HepG2 (cell line): ENCODE measurements around the gene C20orf204.

Experiments
- ATF7 ChIP-seq, 2 experiments: fragments of 450-650 bp in 1 of 2; sonication (generic) in 1 of 2; formaldehyde crosslinking in 1 of 2; IDR thresholded peaks; 2 replicates each; pipeline versions ENCODE4 v1.4.0 to v1.6.1; 2016 to 2020; ENCODE audit warnings: antibody characterized with exemption in 1 of 2, mild to moderate bottlenecking in 1 of 2, missing genetic modification reagents in 1 of 2
- ERF ChIP-seq: IDR thresholded peaks from 2 replicates; pipeline ENCODE4 v1.6.1; 2018; ENCODE audit warnings: missing biosample characterization, missing genetic modification reagents
- HNRNPH1 ChIP-seq: fragments of 200-400 bp; formaldehyde crosslinking; optimal IDR thresholded peaks from 2 replicates; pipeline ENCODE3; 2017; ENCODE audit warnings: mild to moderate bottlenecking, low read depth, low read length
- NR3C1 ChIP-seq: sonication (generic); formaldehyde crosslinking; IDR thresholded peaks from 2 replicates; pipeline ENCODE4 v1.4.0; 2020; ENCODE audit warnings: missing genetic modification reagents
- SP2 ChIP-seq: sonication (generic); formaldehyde crosslinking; IDR thresholded peaks from 2 replicates; pipeline ENCODE4 v1.5.1; 2020; ENCODE audit warnings: mild to moderate bottlenecking, missing genetic modification reagents
- TBP ChIP-seq: sonication (generic); formaldehyde crosslinking; IDR thresholded peaks from 2 replicates; pipeline ENCODE4 v1.5.0; 2020; ENCODE audit warnings: missing genetic modification reagents
- YY1 ChIP-seq: IDR thresholded peaks from 2 replicates; pipeline ENCODE4 v1.6.1; 2011; ENCODE audit warnings: low read length, low read depth, moderate library complexity, mild to moderate bottlenecking; ENCODE audit not compliant: insufficient read depth, insufficient replicate concordance
- ZBTB1 ChIP-seq: sonication (generic); formaldehyde crosslinking; IDR thresholded peaks from 2 replicates; pipeline ENCODE4 v1.4.0; 2020; ENCODE audit warnings: missing genetic modification reagents, borderline replicate concordance
- ZNF557 ChIP-seq: sonication (generic); formaldehyde crosslinking; IDR thresholded peaks from 2 replicates; pipeline ENCODE4 v1.4.0; 2020; ENCODE audit warnings: missing genetic modification reagents
- ZNF646 ChIP-seq: sonication (generic); formaldehyde crosslinking; IDR thresholded peaks from 2 replicates; pipeline ENCODE4 v1.9.0; 2021; ENCODE audit warnings: mild to moderate bottlenecking, missing genetic modification reagents
- TF ChIP-seq, protein P1 (sequence below): sonication (generic); formaldehyde crosslinking; IDR thresholded peaks from 2 replicates; pipeline ENCODE4 v1.5.0; 2020; ENCODE audit warnings: mild to moderate bottlenecking, missing genetic modification reagents, moderate library complexity
- TF ChIP-seq, protein P2 (sequence below): IDR thresholded peaks from 2 replicates; pipeline ENCODE4 v1.6.1; 2012; ENCODE audit warnings: low read depth, low read length, improper control_type of control experiment

DNA sequence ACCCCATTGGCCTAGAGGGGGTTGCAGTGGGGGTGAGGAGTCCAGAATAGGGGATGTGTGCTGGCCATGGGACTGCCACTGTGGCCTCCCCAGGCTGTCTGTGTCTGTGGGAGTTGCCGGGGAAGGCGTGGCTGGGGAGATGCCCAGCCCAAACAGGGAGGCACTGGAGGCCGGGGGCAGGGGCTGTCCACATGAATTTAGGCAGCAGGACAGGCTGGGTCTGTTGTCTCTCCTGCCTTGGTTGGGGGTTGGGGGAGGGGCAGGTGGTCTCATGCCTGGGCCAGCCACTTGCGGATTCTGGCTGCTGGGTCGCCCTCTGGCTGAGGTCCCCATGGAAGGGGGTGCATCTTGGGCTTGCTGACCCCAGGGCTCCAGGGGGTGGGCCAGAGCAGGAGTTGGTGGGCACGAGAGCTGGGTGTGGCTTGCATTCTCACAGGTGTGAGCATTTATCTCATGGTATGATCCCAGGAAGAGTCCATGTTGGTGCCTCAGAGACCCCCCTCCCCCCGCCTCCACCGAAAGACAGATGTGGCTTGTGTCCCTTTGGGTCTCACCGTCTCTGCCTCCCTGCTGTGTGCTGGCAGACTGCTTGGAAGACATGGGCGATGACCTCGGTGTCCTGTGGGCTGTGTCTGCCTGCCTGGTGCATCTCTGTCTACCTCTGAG, 9.5 kb downstream of the C20orf204 start:
- TF ChIP-seq TBP (no peak), ERF (CRISPR knock-in tag) (no peak), ZNF557 (CRISPR knock-in tag) (no peak), ZBTB1 (CRISPR knock-in tag) (no peak), NR3C1 (CRISPR knock-in tag) (no peak), ATF7 (IDR thresholded peaks at IDR 0.05) (no peak), ATF7 (CRISPR knock-in tag; IDR thresholded peaks at IDR 0.05) (0 out of 2 replicates have a peak, but pooled peaks have one; percentile 41), ZNF646 (CRISPR knock-in tag) (no peak), HNRNPH1 (no peak), YY1 (no peak), SP2 (CRISPR knock-in tag) (no peak)
- TF ChIP-seq, protein P1, sequence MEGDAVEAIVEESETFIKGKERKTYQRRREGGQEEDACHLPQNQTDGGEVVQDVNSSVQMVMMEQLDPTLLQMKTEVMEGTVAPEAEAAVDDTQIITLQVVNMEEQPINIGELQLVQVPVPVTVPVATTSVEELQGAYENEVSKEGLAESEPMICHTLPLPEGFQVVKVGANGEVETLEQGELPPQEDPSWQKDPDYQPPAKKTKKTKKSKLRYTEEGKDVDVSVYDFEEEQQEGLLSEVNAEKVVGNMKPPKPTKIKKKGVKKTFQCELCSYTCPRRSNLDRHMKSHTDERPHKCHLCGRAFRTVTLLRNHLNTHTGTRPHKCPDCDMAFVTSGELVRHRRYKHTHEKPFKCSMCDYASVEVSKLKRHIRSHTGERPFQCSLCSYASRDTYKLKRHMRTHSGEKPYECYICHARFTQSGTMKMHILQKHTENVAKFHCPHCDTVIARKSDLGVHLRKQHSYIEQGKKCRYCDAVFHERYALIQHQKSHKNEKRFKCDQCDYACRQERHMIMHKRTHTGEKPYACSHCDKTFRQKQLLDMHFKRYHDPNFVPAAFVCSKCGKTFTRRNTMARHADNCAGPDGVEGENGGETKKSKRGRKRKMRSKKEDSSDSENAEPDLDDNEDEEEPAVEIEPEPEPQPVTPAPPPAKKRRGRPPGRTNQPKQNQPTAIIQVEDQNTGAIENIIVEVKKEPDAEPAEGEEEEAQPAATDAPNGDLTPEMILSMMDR: no peak
- TF ChIP-seq, protein P2, sequence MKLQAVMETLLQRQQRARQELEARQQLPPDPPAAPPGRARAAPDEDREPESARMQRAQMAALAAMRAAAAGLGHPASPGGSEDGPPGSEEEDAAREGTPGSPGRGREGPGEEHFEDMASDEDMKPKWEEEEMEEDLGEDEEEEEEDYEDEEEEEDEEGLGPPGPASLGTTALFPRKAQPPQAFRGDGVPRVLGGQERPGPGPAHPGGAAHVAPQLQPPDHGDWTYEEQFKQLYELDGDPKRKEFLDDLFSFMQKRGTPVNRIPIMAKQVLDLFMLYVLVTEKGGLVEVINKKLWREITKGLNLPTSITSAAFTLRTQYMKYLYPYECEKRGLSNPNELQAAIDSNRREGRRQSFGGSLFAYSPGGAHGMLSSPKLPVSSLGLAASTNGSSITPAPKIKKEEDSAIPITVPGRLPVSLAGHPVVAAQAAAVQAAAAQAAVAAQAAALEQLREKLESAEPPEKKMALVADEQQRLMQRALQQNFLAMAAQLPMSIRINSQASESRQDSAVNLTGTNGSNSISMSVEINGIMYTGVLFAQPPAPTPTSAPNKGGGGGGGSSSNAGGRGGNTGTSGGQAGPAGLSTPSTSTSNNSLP: no peak
